HEK293 (cell line): Measurements from ENCODE around the gene HSD17B14.
"Not testable (repeated sequence)": the region's sequence is repeated elsewhere in the genome, so short reads cannot be mapped to it uniquely, and the experiment has no call there.

Experiments
- CTCF ChIA-PET: fragments of 350-600 bp; formaldehyde crosslinking; extraction: SDS; loops from one replicate; lab custom pipeline; 2021; ENCODE audit warnings: antibody characterized with exemption; lab: Yijun Ruan, JAX
- POLR2A ChIA-PET: fragments of 300-600 bp; formaldehyde crosslinking; extraction: SDS; loops from one replicate; lab custom pipeline; 2020; ENCODE audit warnings: antibody characterized with exemption, inconsistent platforms; lab: Yijun Ruan, JAX
- H3K27ac ChIP-seq: fragments of 200-500 bp; sonication (Bioruptor generic); 2 replicates; pipeline ENCODE4 v1.5.1; 2014; ENCODE audit warnings: low read depth, low read length, control low read depth, inconsistent platforms; ENCODE audit errors: extremely low read depth
- H3K36me3 ChIP-seq, 2 experiments: fragments of 200-500 bp in 1 of 2; sonication (Bioruptor generic) in 1 of 2; 1 replicate in 1 of 2; 2 replicates in 1 of 2; pipeline ENCODE4 v1.5.1; 2014 to 2017; ENCODE audit warnings: inconsistent platforms in 2 of 2, low read length in 2 of 2; ENCODE audit not compliant: control insufficient read depth in 2 of 2, insufficient read depth in 1 of 2
- H3K4me1 ChIP-seq: fragments of 200-500 bp; sonication (Bioruptor generic); 2 replicates; pipeline ENCODE4 v1.5.1; 2014; ENCODE audit warnings: mild to moderate bottlenecking, low read length, inconsistent platforms; ENCODE audit not compliant: control insufficient read depth, insufficient read depth
- H3K4me3 ChIP-seq: 2 replicates; pipeline ENCODE4 v1.5.1; 2011; ENCODE audit warnings: low read depth, mild to moderate bottlenecking, control low read depth, low read length, moderate library complexity
- H3K9me3 ChIP-seq: fragments of 200-500 bp; sonication (Bioruptor generic); 2 replicates; pipeline ENCODE4 v1.5.1; 2014; ENCODE audit warnings: low read depth, low read length, inconsistent platforms; ENCODE audit not compliant: control insufficient read depth, insufficient read depth
- HOXA7 ChIP-seq: sonication (generic); formaldehyde crosslinking; IDR thresholded peaks from 2 replicates; pipeline ENCODE4 v1.8.1; 2022; ENCODE audit warnings: missing genetic modification reagents, borderline replicate concordance
- WT1 ChIP-seq: fragments of 450-650 bp; formaldehyde crosslinking; IDR thresholded peaks from 2 replicates; pipeline ENCODE4 v1.5.1; 2016; ENCODE audit warnings: missing biosample characterization, missing genetic modification characterization
- YY1 ChIP-seq: fragments of 450-650 bp; formaldehyde crosslinking; IDR thresholded peaks from 2 replicates; pipeline ENCODE4 v1.5.1; 2018; ENCODE audit warnings: missing biosample characterization, missing genetic modification characterization
- ZBTB11 ChIP-seq: fragments of 450-650 bp; formaldehyde crosslinking; conservative IDR thresholded peaks from 2 replicates; pipeline ENCODE4 v1.5.1; 2016; ENCODE audit warnings: low read depth, missing biosample characterization, missing genetic modification characterization
- ZBTB20 ChIP-seq: fragments of 450-650 bp; formaldehyde crosslinking; IDR thresholded peaks from 2 replicates; pipeline ENCODE4 v1.5.1; 2016; ENCODE audit warnings: missing biosample characterization, missing genetic modification characterization
- ZBTB48 ChIP-seq: fragments of 450-650 bp; formaldehyde crosslinking; IDR thresholded peaks from 2 replicates; pipeline ENCODE4 v1.5.1; 2016; ENCODE audit warnings: missing biosample characterization, missing genetic modification characterization
- ZNF112 ChIP-seq: fragments of 450-650 bp; formaldehyde crosslinking; IDR thresholded peaks from 2 replicates; pipeline ENCODE4 v1.5.0; 2017; ENCODE audit warnings: missing biosample characterization, missing genetic modification characterization
- ZNF138 ChIP-seq: fragments of 450-650 bp; formaldehyde crosslinking; IDR thresholded peaks from 2 replicates; pipeline ENCODE4 v1.5.1; 2016; ENCODE audit warnings: missing biosample characterization, missing genetic modification characterization, borderline replicate concordance
- ZNF202 ChIP-seq: fragments of 450-650 bp; formaldehyde crosslinking; IDR thresholded peaks from 2 replicates; pipeline ENCODE4 v1.5.1; 2016; ENCODE audit warnings: missing biosample characterization, missing genetic modification characterization, borderline replicate concordance
- ZNF223 ChIP-seq: fragments of 450-650 bp; formaldehyde crosslinking; IDR thresholded peaks from 2 replicates; pipeline ENCODE4 v1.5.1; 2016; ENCODE audit warnings: missing biosample characterization, missing genetic modification characterization
- ZNF280C ChIP-seq: fragments of 450-650 bp; formaldehyde crosslinking; IDR thresholded peaks from 2 replicates; pipeline ENCODE4 v1.5.1; 2016; ENCODE audit warnings: missing biosample characterization, missing genetic modification characterization
- ZNF324 ChIP-seq: fragments of 450-650 bp; formaldehyde crosslinking; IDR thresholded peaks from 2 replicates; pipeline ENCODE4 v1.5.1; 2016; ENCODE audit warnings: missing biosample characterization, missing genetic modification characterization
- ZNF335 ChIP-seq: fragments of 450-650 bp; formaldehyde crosslinking; conservative IDR thresholded peaks from 2 replicates; pipeline ENCODE4 v1.5.1; 2016; ENCODE audit warnings: missing biosample characterization, missing genetic modification characterization
- ZNF341 ChIP-seq: fragments of 450-650 bp; formaldehyde crosslinking; IDR thresholded peaks from 2 replicates; pipeline ENCODE4; 2016; ENCODE audit warnings: low read depth, missing biosample characterization, missing genetic modification characterization
- ZNF391 ChIP-seq: fragments of 450-650 bp; formaldehyde crosslinking; IDR thresholded peaks from 2 replicates; pipeline ENCODE4 v1.5.1; 2016; ENCODE audit warnings: low read depth, missing biosample characterization, missing genetic modification characterization, borderline replicate concordance
- ZNF529 ChIP-seq: fragments of 450-650 bp; formaldehyde crosslinking; IDR thresholded peaks from 2 replicates; pipeline ENCODE4 v1.5.1; 2017; ENCODE audit warnings: missing genetic modification characterization, missing biosample characterization; ENCODE audit not compliant: insufficient replicate concordance
- ZNF544 ChIP-seq: fragments of 450-650 bp; formaldehyde crosslinking; IDR thresholded peaks from 2 replicates; pipeline ENCODE4 v1.5.0; 2017; ENCODE audit warnings: missing biosample characterization, missing genetic modification characterization
- ZNF664 ChIP-seq: fragments of 450-650 bp; formaldehyde crosslinking; IDR thresholded peaks from 2 replicates; pipeline ENCODE4 v1.5.1; 2016; ENCODE audit warnings: missing biosample characterization, missing genetic modification characterization
- ZNF785 ChIP-seq: fragments of 450-650 bp; formaldehyde crosslinking; IDR thresholded peaks from 2 replicates; pipeline ENCODE4 v1.5.1; 2016; ENCODE audit warnings: missing biosample characterization, missing genetic modification characterization
- ZNF791 ChIP-seq: fragments of 450-650 bp; formaldehyde crosslinking; IDR thresholded peaks from 2 replicates; pipeline ENCODE4 v1.5.1; 2016; ENCODE audit warnings: missing biosample characterization, missing genetic modification characterization
- ZNF830 ChIP-seq: fragments of 450-650 bp; IDR thresholded peaks from 2 replicates; pipeline ENCODE4 v1.5.0; 2018; ENCODE audit warnings: missing biosample characterization, missing genetic modification characterization, low read depth, mild to moderate bottlenecking, moderate library complexity

The HSD17B14 gene

GRCh38 chr19:48871471-48872181, 35.3 kb upstream of the HSD17B14 start:
- peak overlapping the region; percentile 33; the same call in 1 of the 2 replicates for H3K27ac ChIP-seq
- CTCF ChIA-PET: interaction anchor here (1.1 to 2.0 kb wide), 2 partner anchors 29 to 84 kb away, joined by 3 to 7 read pairs; no protein-coding TSS in a partner anchor
- peaks cover 32% of the 10 kb centered on the region for H3K4me1 ChIP-seq

GRCh38 chr19:48870048-48870447, 33.8 kb upstream of the HSD17B14 start:
- no peak overlapping the region for H3K27ac ChIP-seq
- CTCF ChIA-PET: interaction anchor here (1.1 kb wide), 1 partner anchor 82 kb away, joined by 3 read pairs; no protein-coding TSS in a partner anchor
- POLR2A ChIA-PET: interaction anchor here (0.6 to 0.7 kb wide), 3 partner anchors 17 to 64 kb away, joined by 5 to 8 read pairs (median 6); partner anchors contain the start of gene DHDH
- H3K4me3 ChIP-seq: no peak overlapping the region
- TF ChIP-seq ZNF202 (no peak), YY1 (tag by site-specific recombination) (no peak), ZNF280C (no peak), ZNF544 (tag by site-specific recombination) (no peak), ZNF138 (tag by site-specific recombination) (no peak), ZBTB11 (tag by site-specific recombination) (no peak), ZNF341 (tag by site-specific recombination) (no peak), ZNF391 (no peak), ZBTB48 (tag by site-specific recombination) (no peak), ZNF324 (tag by site-specific recombination) (no peak), ZNF791 (tag by site-specific recombination) (no peak), HOXA7 (CRISPR knock-in tag) (no peak), ZNF830 (tag by site-specific recombination) (no peak), ZBTB20 (tag by site-specific recombination) (no peak), ZNF223 (tag by site-specific recombination) (no peak), ZNF785 (tag by site-specific recombination) (no peak), ZNF112 (tag by site-specific recombination) (no peak), ZNF529 (tag by site-specific recombination) (no peak)
- TF ChIP-seq, all 188 proteins: peak for 0
- peaks cover 22% of the 10 kb centered on the region for H3K4me1 ChIP-seq
- no peaks in the 10 kb centered on the region for H3K9me3 ChIP-seq
- peaks cover 0 to 15% of the 10 kb centered on the region in 2 experiments; a peak in 2 of 3 replicates for H3K36me3 ChIP-seq

More at GRCh38 chr19:48871471-48872181, 35.3 kb upstream of the HSD17B14 start:
- POLR2A ChIA-PET: interaction anchor here (0.6 to 3.2 kb wide), 28 partner anchors 9 to 616 kb away, joined by 3 to 33 read pairs (median 6); partner anchors contain the start of genes BAX, BCAT2, CARD8 and DHDH
- peaks cover 0 to 29% of the 10 kb centered on the region in 2 experiments; a peak in 2 of 3 replicates for H3K36me3 ChIP-seq
- not testable (repeated sequence) for H3K9me3 ChIP-seq, H3K4me3 ChIP-seq
- 0 out of 2 replicates have a peak, but pooled peaks have one; percentile 23 for TF ChIP-seq ZNF664 (tag by site-specific recombination)
- TF ChIP-seq ZNF335 (tag by site-specific recombination): peak; percentile 62
- peak; percentile 33; the same call in 1 of the 2 replicates for TF ChIP-seq WT1 (tag by site-specific recombination)
